Lower leg skin (tissue), 4 donors: ENCODE results near the gene EID1. TPM values are rescaled to one million over a fixed set of nuclear protein-coding genes. Genes with fewer than 3 reads are reported as not detected.
"Not testable (repeated sequence)": the region's sequence is repeated elsewhere in the genome, so short reads cannot be mapped to it uniquely, and the experiment has no call there.

Experiments used
- DNase-seq, 2 donors: peaks; one replicate each; pipeline ENCODE4 v3.0.0-alpha.2; 2019; ENCODE audit warnings: low spot score in 2 of 2
- H3K4me3 ChIP-seq: fragments of 200-600 bp; sonication (generic); 2 replicates; pipeline ENCODE4 v1.5.1; 2017; ENCODE audit warnings: mild to moderate bottlenecking, low read depth; ENCODE audit not compliant: poor library complexity, severe bottlenecking
- CTCF ChIP-seq, 3 donors: fragments of 450-650 bp; IDR thresholded peaks; one replicate each; pipeline ENCODE4 v1.5.1; 2016; ENCODE audit warnings: antibody characterized with exemption in 3 of 3, mild to moderate bottlenecking in 3 of 3, moderate library complexity in 2 of 3
- POLR2A ChIP-seq, 2 donors: fragments of 450-650 bp; IDR thresholded peaks; one replicate each; pipeline ENCODE4 v1.6.1; 2016 to 2017; ENCODE audit warnings: antibody characterized with exemption in 2 of 2, mild to moderate bottlenecking in 1 of 2, moderate library complexity in 1 of 2
- WGBS, 2 donors: methylation state at CpG; one replicate each; pipeline ENCODE4 v1.1.5; 2018; 5-methylcytosine and 5-hydroxymethylcytosine counted together
- intact Hi-C: fragments of 100-400 bp; cut with DNase I; formaldehyde crosslinking; loops from one replicate; pipeline ENCODE4 v1.15.0; 2023; ENCODE audit warnings: low total_unique reads
- total RNA-seq, 4 donors: library from RNA; depleted of rRNA; stranded (reverse); fragments of >200 nt; gene quantifications; one replicate each; pipeline ENCODE4 v1.1.0, GENCODE V29; 2016

The EID1 gene
- total RNA-seq, 4 donors from 2014 or later, result 58.5 to 127 (median 78.4) TPM

- H3K4me3 ChIP-seq, result no peak overlapping the region
- intact Hi-C loops, result no loop called here
- no peak for DNase-seq
- 61 to 64% methylated on average over 2 of the region's 2 CpGs for WGBS, 2 donors
- TF ChIP-seq CTCF (IDR thresholded peaks at IDR 0.05) (no peak), POLR2A (IDR thresholded peaks at IDR 0.05) (no peak)
Measured at GRCh38 chr15:48898446-48898845, 20.5 kb downstream of the EID1 start.

- WGBS, 2 donors, result 79 to 85% methylated on average over 4 of the region's 4 CpGs
- no peak overlapping the region for H3K4me3 ChIP-seq
- intact Hi-C loops, result no loop called here
- DNase-seq, result no peak
- TF ChIP-seq POLR2A (IDR thresholded peaks at IDR 0.05) (no peak), CTCF (IDR thresholded peaks at IDR 0.05) (no peak)
Measured at GRCh38 chr15:48899793-48900192, 21.9 kb downstream of the EID1 start.

GRCh38 chr15:48904758-48905157 is 26.8 kb downstream of the EID1 start:
- no peak for TF ChIP-seq POLR2A (IDR thresholded peaks at IDR 0.05)
- TF ChIP-seq CTCF (IDR thresholded peaks at IDR 0.05), result no peak

GRCh38 chr15:48905216-48905615 is 27.3 kb downstream of the EID1 start:
- intact Hi-C loops, result loop anchor here (5.0 kb wide), 1 partner anchor 917 kb away; no protein-coding TSS in a partner anchor
- TF ChIP-seq POLR2A (IDR thresholded peaks at IDR 0.05), result no peak
- no peak for TF ChIP-seq CTCF (IDR thresholded peaks at IDR 0.05)
- H3K4me3 ChIP-seq, result no peak overlapping the region
- DNase-seq, result no peak

More at GRCh38 chr15:48904758-48905157, 26.8 kb downstream of the EID1 start:
- H3K4me3 ChIP-seq, result no peak overlapping the region
- DNase-seq, result no peak
- intact Hi-C loops, result loop anchor here (5.0 kb wide), 1 partner anchor 918 kb away; no protein-coding TSS in a partner anchor
- 88 to 92% methylated on average over 4 of the region's 4 CpGs for WGBS, 2 donors

GRCh38 chr15:48905847-48906246 is 27.9 kb downstream of the EID1 start:
- intact Hi-C loops, result loop anchor here (5.0 kb wide), 1 partner anchor 916 kb away; no protein-coding TSS in a partner anchor
- WGBS, 2 donors, result 69 to 79% methylated on average over 1 of the region's 1 CpG
- no peak for TF ChIP-seq CTCF (IDR thresholded peaks at IDR 0.05)
- TF ChIP-seq POLR2A (IDR thresholded peaks at IDR 0.05), result no peak
- no peak for DNase-seq
- H3K4me3 ChIP-seq, result no peak overlapping the region

GRCh38 chr15:48909313-48909712 is 31.4 kb downstream of the EID1 start:
- DNase-seq, H3K4me3 ChIP-seq: not testable (repeated sequence)
- WGBS, 2 donors, result 65 to 75% methylated on average over 2 of the region's 2 CpGs
- intact Hi-C loops, result loop anchor here (5.0 kb wide), 1 partner anchor 913 kb away; no protein-coding TSS in a partner anchor

GRCh38 chr15:48910554-48910953 is 32.6 kb downstream of the EID1 start:
- H3K4me3 ChIP-seq, DNase-seq, intact Hi-C loops: not testable (repeated sequence)
- 87 to 88% methylated on average over 2 of the region's 2 CpGs for WGBS, 2 donors
